CD4-positive, CD25-positive, alpha-beta regulatory T cell (primary cell): ENCODE results near the gene CCR3. TPM values are rescaled to one million over a fixed set of nuclear protein-coding genes. Genes with fewer than 3 reads are reported as not detected.

Experiments
- ATAC-seq, 2 donors: fragments of 150-1000 bp; cut with Tn5 transposase; one replicate each; pipeline ENCODE4 v1.10.0; 2021; ENCODE audit warnings: low read depth in 2 of 2, moderate number of reproducible peaks in 2 of 2, moderate library complexity in 1 of 2
- DNase-seq, 3 donors: peaks; one replicate each; pipeline versions ENCODE4 v3.0.0 to v3.0.0-alpha.2; 2012 to 2022; ENCODE audit warnings: mixed read lengths in 1 of 3
- H3K27ac ChIP-seq: one replicate; pipeline ENCODE4 v1.7.0; 2013; ENCODE audit warnings: mild to moderate bottlenecking, low read length; ENCODE audit not compliant: insufficient read depth, poor library complexity, severe bottlenecking
- H3K27me3 ChIP-seq: one replicate; pipeline ENCODE4 v1.7.0; 2013; ENCODE audit warnings: low read length; ENCODE audit not compliant: control insufficient read depth, insufficient read depth
- H3K36me3 ChIP-seq: one replicate; pipeline ENCODE4 v1.7.0; 2013; ENCODE audit warnings: mild to moderate bottlenecking, low read length, moderate library complexity; ENCODE audit not compliant: control insufficient read depth, insufficient read depth
- H3K4me1 ChIP-seq: 2 replicates; pipeline ENCODE4 v1.7.0; 2013; ENCODE audit warnings: mild to moderate bottlenecking, low read length; ENCODE audit not compliant: insufficient read depth, control insufficient read depth, poor library complexity, severe bottlenecking
- H3K4me3 ChIP-seq: one replicate; pipeline ENCODE4 v1.7.0; 2013; ENCODE audit warnings: low read depth, mild to moderate bottlenecking, low read length, moderate library complexity
- H3K9me3 ChIP-seq, 2 experiments: 1 replicate in 1 of 2; 2 replicates in 1 of 2; pipeline ENCODE4 v1.7.0; 2013; ENCODE audit warnings: low read length in 2 of 2, mild to moderate bottlenecking in 1 of 2, moderate library complexity in 1 of 2; ENCODE audit not compliant: control insufficient read depth in 2 of 2
- H3K27ac Mint-ChIP-seq, 3 donors: one replicate each; pipeline ENCODE4 v1.8.0; 2020 to 2022; ENCODE audit warnings: mild to moderate bottlenecking in 3 of 3, mixed read lengths in 3 of 3, moderate library complexity in 2 of 3
- H3K27me3 Mint-ChIP-seq: one replicate; pipeline ENCODE4 v1.8.0; 2022; ENCODE audit warnings: mild to moderate bottlenecking, mixed read lengths
- H3K36me3 Mint-ChIP-seq: one replicate; pipeline ENCODE4 v1.8.0; 2020; ENCODE audit warnings: mixed read lengths
- H3K4me1 Mint-ChIP-seq, 4 donors: one replicate each; pipeline ENCODE4 v1.8.0; 2020 to 2022; ENCODE audit warnings: mixed read lengths in 4 of 4, mild to moderate bottlenecking in 1 of 4
- H3K4me3 Mint-ChIP-seq, 4 donors: one replicate each; pipeline ENCODE4 v1.8.0; 2020 to 2022; ENCODE audit warnings: mild to moderate bottlenecking in 4 of 4, mixed read lengths in 4 of 4, moderate library complexity in 3 of 4
- H3K9me3 Mint-ChIP-seq, 7 donors: one replicate each; pipeline ENCODE4 v1.8.0; 2020 to 2022; ENCODE audit warnings: mixed read lengths in 7 of 7, mild to moderate bottlenecking in 3 of 7, moderate library complexity in 2 of 7
- polyA plus RNA-seq, 4 donors: library from polyadenylated mRNA; unstranded; fragments of 300-500 nt; fragmentation: Illumina TruSeq; gene quantifications; one replicate each; pipeline ENCODE4 v1.2.3, GENCODE V29; 2021
- total RNA-seq: library from RNA; stranded (reverse); gene quantifications from one replicate; pipeline ENCODE4 v1.2.3, GENCODE V29; 2022

The CCR3 gene
- total and polyA plus RNA-seq, 5 donors from 2014 or later = 6.0 to 43.9 (median 14.7) TPM

DNA sequence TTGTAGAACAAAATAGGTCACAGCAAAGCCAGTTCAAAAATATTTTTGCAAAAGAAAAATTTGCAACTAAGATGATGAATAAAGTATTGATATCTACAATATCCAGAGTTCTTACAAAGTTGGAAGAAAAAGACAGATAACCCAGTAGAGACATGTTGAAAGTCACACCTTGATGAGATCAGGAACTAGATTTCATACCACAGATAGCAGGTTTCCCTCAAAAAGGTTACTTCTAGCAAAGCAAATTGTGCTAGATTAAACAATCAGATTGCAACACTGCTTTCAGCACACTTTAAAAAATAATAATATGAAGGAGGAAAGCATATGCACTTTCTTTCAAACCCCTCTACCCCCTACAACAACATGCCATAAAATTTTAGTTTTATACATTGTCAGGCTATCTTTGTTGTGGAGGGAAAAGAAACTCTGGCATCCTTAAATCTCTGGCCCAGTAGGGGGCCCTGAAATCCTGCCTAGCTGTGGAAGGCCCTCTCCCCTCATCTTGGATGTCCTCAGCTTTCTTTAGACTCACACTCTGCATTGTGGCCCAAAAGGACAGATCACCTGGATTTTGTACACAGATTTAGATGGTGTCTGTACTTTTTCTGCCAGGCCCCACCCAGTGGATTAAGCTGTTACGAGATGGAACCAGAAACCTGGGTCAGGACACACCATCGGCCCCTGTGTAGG is 50.9 kb downstream of the CCR3 start:
- no peaks in the 10 kb centered on the region for H3K36me3 ChIP-seq
- no peaks in the 10 kb centered on the region for H3K9me3 ChIP-seq
- H3K27me3 Mint-ChIP-seq = no peaks in the 10 kb centered on the region
- H3K4me1 Mint-ChIP-seq = peaks cover 30 to 64% (median 45%) of the 10 kb centered on the region in 4 donors
- H3K27me3 ChIP-seq = no peaks in the 10 kb centered on the region
- ATAC-seq = no peak
- no peaks in the 10 kb centered on the region for H3K9me3 Mint-ChIP-seq
- H3K4me3 Mint-ChIP-seq = peak overlapping the region in 2 of 4 donors; percentile 24 to 83
- peak overlapping the region; percentile 73 to 91 (median 84) for H3K27ac Mint-ChIP-seq
- H3K4me1 ChIP-seq = peaks cover 39% of the 10 kb centered on the region
- H3K4me3 ChIP-seq = peak overlapping the region; percentile 33
- H3K36me3 Mint-ChIP-seq = no peaks in the 10 kb centered on the region
- DNase-seq = peak in 1 of 3 donors; percentile 20
- H3K27ac ChIP-seq = peak overlapping the region; percentile 61

GRCh38 chr3:46293991-46294833 is 52.0 kb downstream of the CCR3 start:
- Histone ChIP-seq H3K36me3 (no peaks in the 10 kb centered on the region), H3K4me1 (peaks cover 49% of the 10 kb centered on the region), H3K27ac (peak overlapping the region; percentile 61), H3K4me3 (peak overlapping the region; percentile 22), H3K27me3 (no peaks in the 10 kb centered on the region), H3K9me3 (no peaks in the 10 kb centered on the region)
- Mint-ChIP-seq H3K9me3 (no peaks in the 10 kb centered on the region), H3K36me3 (no peaks in the 10 kb centered on the region), H3K27me3 (no peaks in the 10 kb centered on the region), H3K4me1 (peaks cover 36 to 66% (median 50%) of the 10 kb centered on the region in 4 donors), H3K27ac (peak overlapping the region; percentile 73 to 91 (median 84)), H3K4me3 (peak overlapping the region in 3 of 4 donors; percentile 49 to 83 (median 51))
- DNase-seq (peak in 1 of 3 donors; percentile 31), ATAC-seq (peak in 1 of 2 donors; percentile 13)

DNA sequence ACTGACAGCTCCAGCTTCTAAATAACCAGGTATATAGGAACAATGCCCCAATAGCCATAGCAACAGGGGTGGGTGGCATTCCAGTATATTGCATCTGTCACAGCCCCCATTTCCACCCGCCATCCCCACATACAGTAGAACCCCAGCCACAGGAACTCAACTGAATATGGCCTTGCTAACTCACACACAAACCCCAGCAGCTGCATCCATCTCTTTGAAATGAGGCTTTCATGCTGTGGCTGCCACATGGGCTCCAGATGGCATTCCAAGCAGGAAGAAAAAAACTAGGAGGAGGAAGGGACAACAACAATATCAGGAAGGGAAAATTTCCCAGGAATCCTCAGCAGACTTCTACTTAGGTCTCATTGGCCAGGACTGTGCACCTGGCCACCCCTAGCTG is 54.6 kb downstream of the CCR3 start:
- H3K4me3 Mint-ChIP-seq = peak overlapping the region in 3 of 4 donors; percentile 15 to 38 (median 15)
- no peaks in the 10 kb centered on the region for H3K27me3 Mint-ChIP-seq
- H3K9me3 Mint-ChIP-seq = peaks cover 0 to 1% (median 0%) of the 10 kb centered on the region in 7 donors
- H3K36me3 Mint-ChIP-seq = no peaks in the 10 kb centered on the region
- Histone ChIP-seq H3K27me3 (no peaks in the 10 kb centered on the region), H3K36me3 (no peaks in the 10 kb centered on the region), H3K4me3 (no peak overlapping the region), H3K4me1 (peaks cover 74% of the 10 kb centered on the region), H3K27ac (no peak overlapping the region), H3K9me3 (no peaks in the 10 kb centered on the region)
- ATAC-seq (no peak), DNase-seq (no peak)
- peaks cover 36 to 84% (median 63%) of the 10 kb centered on the region in 4 donors for H3K4me1 Mint-ChIP-seq
- peak overlapping the region; percentile 13 to 61 (median 33) for H3K27ac Mint-ChIP-seq

- Mint-ChIP-seq H3K4me1 (peaks cover 38 to 88% (median 65%) of the 10 kb centered on the region in 4 donors), H3K36me3 (no peaks in the 10 kb centered on the region), H3K27me3 (no peaks in the 10 kb centered on the region), H3K4me3 (peak overlapping the region in 2 of 4 donors; percentile 51 to 60), H3K9me3 (peaks cover 0 to 1% (median 0%) of the 10 kb centered on the region in 7 donors), H3K27ac (peak overlapping the region; percentile 75 to 86 (median 77))
- Histone ChIP-seq H3K27me3 (no peaks in the 10 kb centered on the region), H3K4me3 (no peak overlapping the region), H3K9me3 (no peaks in the 10 kb centered on the region), H3K27ac (peak overlapping the region; percentile 71), H3K36me3 (no peaks in the 10 kb centered on the region), H3K4me1 (peaks cover 78% of the 10 kb centered on the region)
- DNase-seq = no peak
- ATAC-seq = no peak
Observed at GRCh38 chr3:46297658-46298423, 55.6 kb downstream of the CCR3 start.

- peak overlapping the region; percentile 40 to 94 (median 56) for H3K4me3 Mint-ChIP-seq
Observed at GRCh38 chr3:46298871-46299607, 56.8 kb downstream of the CCR3 start.

GRCh38 chr3:46299608-46300460 is 57.6 kb downstream of the CCR3 start:
- peak in 1 of 3 donors; percentile 72 for DNase-seq
- peak overlapping the region; percentile 71 for H3K27ac ChIP-seq

More at GRCh38 chr3:46298871-46299607, 56.8 kb downstream of the CCR3 start:
- no peaks in the 10 kb centered on the region for H3K27me3 ChIP-seq
- ATAC-seq = peak; percentile 29 to 41
- H3K27ac ChIP-seq = peak overlapping the region; percentile 71
- Mint-ChIP-seq H3K4me1 (peaks cover 30 to 84% (median 59%) of the 10 kb centered on the region in 4 donors), H3K36me3 (no peaks in the 10 kb centered on the region), H3K27me3 (no peaks in the 10 kb centered on the region), H3K27ac (peak overlapping the region; percentile 75 to 99 (median 77)), H3K9me3 (peaks cover 0 to 1% (median 0%) of the 10 kb centered on the region in 7 donors)
- DNase-seq = peak in 1 of 3 donors; percentile 77
- H3K9me3 ChIP-seq = no peaks in the 10 kb centered on the region
- no peaks in the 10 kb centered on the region for H3K36me3 ChIP-seq
- peaks cover 66% of the 10 kb centered on the region for H3K4me1 ChIP-seq
- H3K4me3 ChIP-seq = peak overlapping the region; percentile 53

More at GRCh38 chr3:46299608-46300460, 57.6 kb downstream of the CCR3 start:
- Histone ChIP-seq H3K4me1 (peaks cover 58% of the 10 kb centered on the region), H3K4me3 (peak overlapping the region; percentile 53), H3K27me3 (no peaks in the 10 kb centered on the region), H3K9me3 (no peaks in the 10 kb centered on the region), H3K36me3 (no peaks in the 10 kb centered on the region)
- H3K4me1 Mint-ChIP-seq = peaks cover 26 to 80% (median 57%) of the 10 kb centered on the region in 4 donors
- peak overlapping the region; percentile 39 to 94 (median 50) for H3K4me3 Mint-ChIP-seq
- H3K27ac Mint-ChIP-seq = peak overlapping the region; percentile 75 to 99 (median 77)
- ATAC-seq = peak; percentile 42 to 44
- peaks cover 0 to 1% (median 0%) of the 10 kb centered on the region in 7 donors for H3K9me3 Mint-ChIP-seq
- no peaks in the 10 kb centered on the region for H3K36me3 Mint-ChIP-seq
- H3K27me3 Mint-ChIP-seq = no peaks in the 10 kb centered on the region
